ENCODE measurements around the gene SYCP3. TPM values are rescaled to one million over a fixed set of nuclear protein-coding genes. Genes with fewer than 3 reads are reported as not detected.

Gene SYCP3
- total and polyA plus RNA-seq, 2 of the 13 experiments (the other 11 are each of a cell fraction or from before 2014, with no cell fraction given): not detected

DNA sequence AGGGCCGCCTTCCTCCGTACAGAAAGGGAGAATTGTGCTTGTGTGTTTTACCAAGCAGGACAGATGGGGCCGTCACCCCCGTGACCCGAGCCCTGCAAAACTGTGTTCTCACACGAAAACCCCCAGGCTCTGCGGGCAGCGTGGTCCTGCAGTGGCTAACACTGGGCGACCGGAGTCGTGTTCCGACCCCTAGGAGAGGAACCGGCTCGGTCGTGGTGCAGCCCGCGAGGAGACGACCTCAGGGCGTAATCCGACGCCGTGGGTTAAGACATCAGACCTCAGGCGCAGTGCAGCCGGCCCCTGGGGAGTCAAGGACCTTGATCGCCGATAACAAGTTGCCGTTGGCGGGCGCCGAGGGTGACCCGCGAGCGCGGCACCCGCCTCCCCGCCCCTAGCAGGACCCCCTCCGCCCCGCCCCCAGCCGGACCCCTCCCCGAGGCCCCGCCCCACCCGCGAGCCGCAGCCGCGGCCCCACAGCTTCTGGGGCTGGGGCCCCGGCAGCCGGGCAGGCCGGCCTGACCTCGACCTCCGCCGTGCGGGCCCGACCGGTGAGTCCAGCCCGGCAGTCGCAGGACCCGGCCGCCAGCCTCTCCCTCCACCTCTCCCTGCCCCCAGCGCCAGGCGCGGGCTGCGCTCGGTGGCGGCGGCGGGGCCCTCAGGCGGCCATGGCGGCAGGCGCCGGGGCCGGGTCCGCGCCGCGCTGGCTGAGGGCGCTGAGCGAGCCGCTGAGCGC lies 41.9 kb downstream of the SYCP3 start, which contains the start of gene CHPT1 (continued):
- TF ChIP-seq PCBP1 (IDR thresholded peaks at IDR 0.05; ENCODE audit: borderline replicate concordance, low read depth, low read length) (no peak), ZNF720 (CRISPR knock-in tag; IDR thresholded peaks at IDR 0.05) (no peak), ZNF749 (CRISPR knock-in tag; IDR thresholded peaks at IDR 0.05; ENCODE audit: borderline replicate concordance) (no peak), SKI (IDR thresholded peaks at IDR 0.05; ENCODE audit: partially characterized antibody) (no peak), CBX2 (IDR thresholded peaks at IDR 0.05; ENCODE audit: low read depth, low read length) (no peak), CBX2 (CRISPR knock-in tag; IDR thresholded peaks at IDR 0.05; ENCODE audit: low read depth) (no peak; the same call in 1 of the 2 replicates), ZNF644 (CRISPR knock-in tag; IDR thresholded peaks at IDR 0.05; ENCODE audit: low read depth) (no peak), ZNF264 (CRISPR knock-in tag; IDR thresholded peaks at IDR 0.05) (peak; percentile 62; the same call in 1 of the 2 replicates), ZBTB2 (CRISPR knock-in tag; IDR thresholded peaks at IDR 0.05; ENCODE audit: low read depth) (peak; percentile 11; the same call in 1 of the 2 replicates), NR0B2 (CRISPR knock-in tag; IDR thresholded peaks at IDR 0.05) (0 out of 2 replicates have a peak, but pooled peaks have one; percentile 49), ZNF383 (CRISPR knock-in tag; IDR thresholded peaks at IDR 0.05; ENCODE audit: borderline replicate concordance) (no peak), ZSCAN31 (CRISPR knock-in tag; IDR thresholded peaks at IDR 0.05; ENCODE audit: low read depth) (peak; percentile 13; the same call in 1 of the 2 replicates), USF2 (IDR thresholded peaks at IDR 0.05; ENCODE audit: low read depth, low read length) (no peak), USF2 (CRISPR knock-in tag; IDR thresholded peaks at IDR 0.05; ENCODE audit: borderline replicate concordance) (no peak), ZBTB33 (CRISPR knock-in tag; IDR thresholded peaks at IDR 0.05) (no peak; the same call in 1 of the 2 replicates), NCOR1 (IDR thresholded peaks at IDR 0.05; ENCODE audit: borderline replicate concordance, low read length) (no peak), ZNF782 (CRISPR knock-in tag; IDR thresholded peaks at IDR 0.05; ENCODE audit: borderline replicate concordance) (no peak), ZFAT (CRISPR knock-in tag; conservative IDR thresholded peaks at IDR 0.05) (no peak)
- TF ChIP-seq, protein P1, sequence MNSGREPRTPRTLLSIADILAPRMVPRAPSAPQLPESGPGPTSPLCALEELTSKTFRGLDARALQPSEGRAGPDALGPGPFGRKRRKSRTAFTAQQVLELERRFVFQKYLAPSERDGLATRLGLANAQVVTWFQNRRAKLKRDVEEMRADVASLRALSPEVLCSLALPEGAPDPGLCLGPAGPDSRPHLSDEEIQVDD (CRISPR knock-in tag; IDR thresholded peaks at IDR 0.05; ENCODE audit: borderline replicate concordance): 0 out of 2 replicates have a peak, but pooled peaks have one; percentile 17
- TF ChIP-seq, protein P2, sequence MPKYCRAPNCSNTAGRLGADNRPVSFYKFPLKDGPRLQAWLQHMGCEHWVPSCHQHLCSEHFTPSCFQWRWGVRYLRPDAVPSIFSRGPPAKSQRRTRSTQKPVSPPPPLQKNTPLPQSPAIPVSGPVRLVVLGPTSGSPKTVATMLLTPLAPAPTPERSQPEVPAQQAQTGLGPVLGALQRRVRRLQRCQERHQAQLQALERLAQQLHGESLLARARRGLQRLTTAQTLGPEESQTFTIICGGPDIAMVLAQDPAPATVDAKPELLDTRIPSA (CRISPR knock-in tag; IDR thresholded peaks at IDR 0.05; ENCODE audit: borderline replicate concordance): no peak
- TF ChIP-seq, protein P3, sequence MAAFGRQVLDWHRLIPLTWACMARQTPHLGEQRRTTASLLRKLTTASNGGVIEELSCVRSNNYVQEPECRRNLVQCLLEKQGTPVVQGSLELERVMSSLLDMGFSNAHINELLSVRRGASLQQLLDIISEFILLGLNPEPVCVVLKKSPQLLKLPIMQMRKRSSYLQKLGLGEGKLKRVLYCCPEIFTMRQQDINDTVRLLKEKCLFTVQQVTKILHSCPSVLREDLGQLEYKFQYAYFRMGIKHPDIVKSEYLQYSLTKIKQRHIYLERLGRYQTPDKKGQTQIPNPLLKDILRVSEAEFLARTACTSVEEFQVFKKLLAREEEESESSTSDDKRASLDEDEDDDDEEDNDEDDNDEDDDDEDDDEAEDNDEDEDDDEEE (CRISPR knock-in tag; IDR thresholded peaks at IDR 0.05): no peak
